ENCODE data around the gene CHM. TPM values are rescaled to one million over a fixed set of nuclear protein-coding genes. Genes with fewer than 3 reads are reported as not detected.

Gene CHM
- total RNA-seq, 1 experiment from 2014 or later, result 15.6 TPM

GRCh38 chrX:85905851-85906250 is 141.5 kb downstream of the CHM start:
- Histone ChIP-seq H3K27me3 (no peaks in the 10 kb centered on the region), H3K4me1 (peaks cover 6% of the 10 kb centered on the region; the same call in 1 of the 2 replicates), H3K4me3 (no peak overlapping the region), H3K36me3 (no peaks in the 10 kb centered on the region), H3K9me3 (replicated peaks) (no peaks in the 10 kb centered on the region), H3K27ac (no peak overlapping the region)
- no peak for DNase-seq

DNA sequence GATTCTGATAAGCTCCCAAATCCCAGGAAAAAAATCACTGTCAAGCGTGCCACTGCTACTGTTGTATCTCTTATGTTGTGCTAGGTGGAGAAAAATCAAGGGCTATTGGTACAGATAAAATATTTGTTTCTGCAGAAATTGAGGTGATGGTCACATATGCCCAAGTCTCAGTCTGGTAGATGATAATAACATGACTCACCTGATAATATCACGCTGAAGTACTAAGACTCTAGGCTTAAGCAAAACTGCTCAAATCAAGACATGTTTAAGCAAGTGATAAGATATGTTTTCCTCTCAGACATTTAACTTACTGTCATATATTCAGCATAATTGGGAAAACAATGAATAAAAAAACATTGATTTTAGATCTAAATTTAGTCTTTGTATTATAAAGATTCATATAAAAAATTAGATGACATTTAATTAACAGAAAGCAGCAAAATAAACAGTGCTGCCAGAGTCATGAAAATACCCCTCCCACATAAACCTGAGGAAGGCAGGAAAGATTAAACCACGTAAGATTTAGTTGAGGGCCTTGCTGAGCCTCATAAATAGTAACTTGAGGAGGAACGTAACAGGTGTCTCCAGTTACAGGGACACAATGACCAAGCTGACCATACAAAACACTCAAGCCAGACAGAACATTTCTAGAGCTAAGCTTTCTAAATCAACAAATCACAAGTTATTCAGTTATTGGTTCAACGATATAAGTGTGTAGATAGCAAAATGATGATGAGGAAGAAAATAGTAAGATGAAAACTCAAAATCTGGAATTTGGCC is 143.5 kb downstream of the CHM start:
- Histone ChIP-seq H3K4me1 (peaks cover 6% of the 10 kb centered on the region; the same call in 1 of the 2 replicates), H3K36me3 (no peaks in the 10 kb centered on the region), H3K4me3 (no peak overlapping the region), H3K27me3 (no peaks in the 10 kb centered on the region), H3K9me3 (replicated peaks) (no peaks in the 10 kb centered on the region), H3K27ac (no peak overlapping the region)
- peak in 1 of 2 experiments; percentile 53 for DNase-seq

GRCh38 chrX:85897362-85898126 is 149.8 kb downstream of the CHM start:
- Histone ChIP-seq H3K27me3 (no peaks in the 10 kb centered on the region), H3K36me3 (no peaks in the 10 kb centered on the region), H3K4me3 (no peak overlapping the region), H3K27ac (no peak overlapping the region), H3K9me3 (replicated peaks) (no peaks in the 10 kb centered on the region), H3K4me1 (no peaks in the 10 kb centered on the region)
- no peak for DNase-seq

GRCh38 chrX:85882601-85883000 is 164.8 kb downstream of the CHM start:
- DNase-seq, result no peak
- Histone ChIP-seq H3K4me1 (no peaks in the 10 kb centered on the region), H3K27me3 (no peaks in the 10 kb centered on the region), H3K4me3 (no peak overlapping the region), H3K36me3 (no peaks in the 10 kb centered on the region), H3K9me3 (replicated peaks) (no peaks in the 10 kb centered on the region), H3K27ac (no peak overlapping the region)

DNA sequence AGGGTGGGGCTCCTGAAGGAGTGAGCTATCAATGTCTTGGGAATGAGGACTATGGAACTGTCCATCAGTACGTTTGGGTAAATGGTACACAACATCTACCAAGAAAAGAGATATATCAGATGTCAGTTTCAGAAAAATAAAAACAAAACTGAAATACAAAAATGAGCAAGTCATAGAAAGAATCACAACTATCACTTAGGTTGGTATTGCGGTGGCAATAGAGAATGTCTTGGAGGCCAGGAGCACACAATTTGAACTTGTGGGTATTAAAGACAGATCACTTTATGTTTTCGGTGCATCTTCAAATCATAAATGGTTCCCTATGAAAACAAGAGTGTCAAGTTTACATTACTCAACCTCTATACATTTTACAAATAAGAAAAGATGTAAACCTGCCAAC is 176.8 kb downstream of the CHM start:
- Histone ChIP-seq H3K9me3 (replicated peaks) (no peaks in the 10 kb centered on the region), H3K27ac (no peak overlapping the region), H3K4me3 (no peak overlapping the region), H3K4me1 (no peaks in the 10 kb centered on the region), H3K27me3 (no peaks in the 10 kb centered on the region), H3K36me3 (no peaks in the 10 kb centered on the region)
- no peak for DNase-seq

GRCh38 chrX:85865324-85865723 is 182.0 kb downstream of the CHM start:
- H3K27ac ChIP-seq, result no peak overlapping the region
- H3K9me3 ChIP-seq (replicated peaks), result no peaks in the 10 kb centered on the region

GRCh38 chrX:85859426-85859825 is 187.9 kb downstream of the CHM start:
- H3K27ac ChIP-seq, result no peak overlapping the region
- no peaks in the 10 kb centered on the region for H3K36me3 ChIP-seq
- H3K27me3 ChIP-seq, result no peaks in the 10 kb centered on the region
- no peak for DNase-seq
- H3K9me3 ChIP-seq (replicated peaks), result no peaks in the 10 kb centered on the region
- H3K4me1 ChIP-seq, result no peaks in the 10 kb centered on the region
- no peak overlapping the region for H3K4me3 ChIP-seq

More at GRCh38 chrX:85865324-85865723, 182.0 kb downstream of the CHM start:
- Histone ChIP-seq H3K27me3 (no peaks in the 10 kb centered on the region), H3K4me3 (no peak overlapping the region), H3K36me3 (no peaks in the 10 kb centered on the region), H3K4me1 (no peaks in the 10 kb centered on the region)
- DNase-seq, result no peak

- no peaks in the 10 kb centered on the region for H3K27me3 ChIP-seq
- no peak for DNase-seq
Observed at GRCh38 chrX:85851418-85851817, 195.9 kb downstream of the CHM start.

DNA sequence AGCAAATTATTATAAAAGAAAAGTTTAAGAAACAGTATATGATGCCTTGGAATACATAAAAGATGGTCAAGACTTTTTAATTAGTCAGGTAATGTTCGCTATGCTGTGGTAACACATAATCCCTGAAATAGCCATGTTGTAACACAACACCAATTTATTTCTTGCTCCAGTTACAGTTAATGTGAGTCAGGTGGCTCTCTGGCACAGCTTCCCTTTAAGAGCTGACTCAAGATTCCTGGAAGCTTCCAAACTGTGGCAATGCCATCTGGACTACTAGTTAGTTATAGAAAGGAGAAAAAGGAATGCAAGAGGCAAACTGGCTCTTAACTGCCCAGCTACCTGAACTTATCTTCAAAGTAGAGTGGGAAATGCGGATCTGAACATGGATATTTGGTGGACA is 210.5 kb downstream of the CHM start:
- Histone ChIP-seq H3K4me3 (no peak overlapping the region), H3K4me1 (no peaks in the 10 kb centered on the region), H3K9me3 (replicated peaks) (no peaks in the 10 kb centered on the region), H3K27me3 (no peaks in the 10 kb centered on the region), H3K36me3 (no peaks in the 10 kb centered on the region), H3K27ac (no peak overlapping the region)
- DNase-seq, result peak in 1 of 2 experiments; percentile 13

More at GRCh38 chrX:85851418-85851817, 195.9 kb downstream of the CHM start:
- no peaks in the 10 kb centered on the region for H3K4me1 ChIP-seq
- H3K27ac ChIP-seq, result no peak overlapping the region
- H3K4me3 ChIP-seq, result no peak overlapping the region
- no peaks in the 10 kb centered on the region for H3K36me3 ChIP-seq
- no peaks in the 10 kb centered on the region for H3K9me3 ChIP-seq (replicated peaks)

- Histone ChIP-seq H3K27me3 (no peaks in the 10 kb centered on the region), H3K27ac (no peak overlapping the region), H3K9me3 (replicated peaks) (no peaks in the 10 kb centered on the region), H3K36me3 (no peaks in the 10 kb centered on the region), H3K4me1 (no peaks in the 10 kb centered on the region), H3K4me3 (no peak overlapping the region)
- no peak for DNase-seq
Observed at GRCh38 chrX:85828771-85829170, 218.6 kb downstream of the CHM start.

- H3K9me3 ChIP-seq (replicated peaks), result no peaks in the 10 kb centered on the region
- H3K36me3 ChIP-seq, result no peaks in the 10 kb centered on the region
- H3K27me3 ChIP-seq, result no peaks in the 10 kb centered on the region
- H3K27ac ChIP-seq, result no peak overlapping the region
- H3K4me3 ChIP-seq, result no peak overlapping the region
- H3K4me1 ChIP-seq, result no peaks in the 10 kb centered on the region
- no peak for DNase-seq
Observed at GRCh38 chrX:85815203-85815751, 232.1 kb downstream of the CHM start.

Other genes with a start within 250 kb of the CHM start
- 0.10 TPM in 1 of 2 replicates, not detected in the other for gene DACH2, start 100.9 kb upstream of the CHM start, total RNA-seq (2014; rRNA removed; shearing (Covaris generic))